Endothelial cell of hepatic sinusoid (primary cell): Measurements from ENCODE around the gene NCKAP5.

ENCODE experiments used
- in situ Hi-C: cut with HindIII; loops from 2 replicates; pipeline ENCODE4 v1.10.0; 2017; ENCODE audit warnings: low sequenced_read_pairs

Gene NCKAP5

GRCh38 chr2:133360190-133360589 lies 208.1 kb downstream of the NCKAP5 start:
- in situ Hi-C loops: no loop called here

DNA sequence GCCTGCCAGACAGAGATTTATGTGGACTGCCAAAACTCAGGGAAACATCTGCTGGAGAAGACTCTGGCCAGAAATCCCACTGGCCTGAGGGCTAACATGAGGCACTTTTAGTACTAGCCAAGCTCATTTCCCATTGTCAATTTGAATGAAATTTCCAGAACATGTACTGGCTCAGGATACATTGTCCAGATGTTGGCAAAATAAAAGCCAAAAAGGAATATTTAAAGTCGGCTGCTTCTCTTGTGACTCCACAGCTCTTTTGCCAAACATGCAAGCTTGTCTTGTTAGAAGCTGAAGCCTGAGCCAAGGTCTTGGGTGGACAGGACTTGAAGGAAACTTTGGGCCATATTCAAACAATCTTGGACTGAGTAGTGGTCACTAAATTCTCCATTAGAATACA lies 215.5 kb downstream of the NCKAP5 start:
- in situ Hi-C loops: loop anchor here (5.0 kb wide), 1 partner anchor 100 kb away; no protein-coding TSS in a partner anchor

DNA sequence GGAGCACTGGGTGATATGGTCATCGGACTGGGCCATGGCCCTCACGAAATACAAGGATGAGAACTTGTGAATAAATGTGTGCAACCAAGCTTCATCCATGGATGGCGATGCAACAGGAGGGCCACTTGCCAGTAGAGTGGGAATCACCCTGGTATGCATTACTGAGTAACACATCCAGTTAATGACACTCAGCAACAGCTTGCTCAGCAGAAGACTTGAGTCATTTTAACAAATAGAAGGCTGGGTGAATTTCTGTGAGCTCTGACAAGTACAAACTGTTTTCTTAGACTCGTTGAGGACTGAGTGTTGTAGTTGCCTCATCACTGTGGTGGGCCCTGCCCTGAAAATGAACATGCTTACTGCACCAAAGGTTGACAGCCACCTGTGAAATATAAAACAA lies 221.6 kb downstream of the NCKAP5 start:
- in situ Hi-C loops: no loop called here

GRCh38 chr2:133345638-133346037 lies 222.6 kb downstream of the NCKAP5 start:
- in situ Hi-C loops: no loop called here

DNA sequence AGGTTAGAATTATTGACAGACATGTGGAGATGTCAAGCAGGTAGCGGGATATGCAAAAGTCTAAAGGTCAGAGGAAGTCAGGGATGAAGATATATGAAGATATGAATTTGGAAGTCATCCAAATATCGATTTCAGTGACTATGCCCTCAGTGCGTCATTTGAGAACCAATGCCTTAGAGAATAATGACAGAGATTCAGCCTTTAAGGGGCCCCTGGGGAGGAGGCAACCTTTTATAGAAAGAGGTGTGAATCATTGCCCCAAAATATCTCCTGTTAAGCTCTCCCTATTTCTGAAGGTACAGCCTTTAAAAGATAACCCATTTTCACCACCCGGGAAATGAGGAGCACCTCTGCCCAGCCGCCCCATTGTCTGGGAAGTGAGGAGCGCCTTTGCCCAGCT lies 223.4 kb downstream of the NCKAP5 start:
- in situ Hi-C loops: no loop called here

DNA sequence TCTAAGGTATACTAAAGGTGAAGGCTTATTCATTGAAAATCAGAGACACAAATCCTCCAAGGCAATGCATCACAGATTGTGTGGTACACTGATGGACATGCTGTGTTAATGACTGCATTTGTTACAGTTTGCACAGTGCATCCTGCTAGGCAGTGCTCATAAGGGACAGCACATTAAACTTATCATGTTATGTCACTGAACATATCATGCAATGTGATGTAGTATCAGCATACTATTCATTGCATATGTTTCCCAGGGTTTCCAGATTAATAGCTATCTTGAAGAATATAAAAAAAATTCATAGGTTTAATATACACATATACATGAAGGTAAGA lies 225.3 kb downstream of the NCKAP5 start:
- in situ Hi-C loops: no loop called here

- in situ Hi-C loops: no loop called here
Measured at GRCh38 chr2:133342286-133343017, 225.8 kb downstream of the NCKAP5 start.

GRCh38 chr2:133341575-133341974 lies 226.7 kb downstream of the NCKAP5 start:
- in situ Hi-C loops: no loop called here

GRCh38 chr2:133338224-133338623 lies 230.0 kb downstream of the NCKAP5 start:
- in situ Hi-C loops: no loop called here

DNA sequence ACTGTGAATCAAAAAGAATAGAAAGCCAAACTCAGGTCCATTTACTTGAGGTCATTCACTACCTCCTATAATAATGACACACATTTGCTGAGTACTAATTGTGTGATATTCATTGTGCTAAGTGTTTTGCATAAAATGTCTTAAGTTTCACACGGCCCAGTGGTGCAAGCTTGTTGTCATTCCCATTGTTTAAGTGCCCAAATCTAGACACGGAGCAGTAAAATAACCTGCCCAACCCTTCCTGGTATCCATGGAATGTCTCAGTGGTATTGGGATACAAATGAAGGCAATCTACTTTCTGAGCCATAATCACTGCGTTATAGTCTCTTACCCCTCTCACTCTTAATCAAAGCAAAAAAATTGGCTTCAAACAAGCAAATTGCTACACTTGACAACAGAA lies 233.3 kb downstream of the NCKAP5 start:
- in situ Hi-C loops: no loop called here

DNA sequence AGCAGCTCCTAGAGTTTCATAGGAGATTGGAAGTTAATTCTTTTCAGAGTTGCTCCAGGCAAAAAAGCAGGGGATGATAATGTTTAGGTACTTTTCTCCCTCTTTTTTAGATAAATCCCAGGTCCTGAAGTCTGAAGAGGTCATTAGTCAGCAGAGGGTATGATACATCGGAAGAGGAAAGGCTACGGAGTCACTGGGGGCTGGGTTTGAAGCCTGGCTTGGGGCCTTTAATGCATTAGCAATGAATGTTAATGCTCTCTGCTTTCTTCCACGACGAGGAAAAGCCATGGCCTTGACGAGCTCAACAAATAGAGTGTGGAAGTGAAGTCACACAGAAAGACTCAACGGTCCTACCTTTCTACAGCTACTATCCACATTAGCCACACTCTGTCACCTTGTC lies 235.1 kb downstream of the NCKAP5 start:
- in situ Hi-C loops: no loop called here

- in situ Hi-C loops: no loop called here
Measured at GRCh38 chr2:133331436-133331835, 236.8 kb downstream of the NCKAP5 start.

- in situ Hi-C loops: no loop called here
Measured at GRCh38 chr2:133326652-133327397, 241.4 kb downstream of the NCKAP5 start.

GRCh38 chr2:133324150-133324561 lies 244.1 kb downstream of the NCKAP5 start:
- in situ Hi-C loops: no loop called here

DNA sequence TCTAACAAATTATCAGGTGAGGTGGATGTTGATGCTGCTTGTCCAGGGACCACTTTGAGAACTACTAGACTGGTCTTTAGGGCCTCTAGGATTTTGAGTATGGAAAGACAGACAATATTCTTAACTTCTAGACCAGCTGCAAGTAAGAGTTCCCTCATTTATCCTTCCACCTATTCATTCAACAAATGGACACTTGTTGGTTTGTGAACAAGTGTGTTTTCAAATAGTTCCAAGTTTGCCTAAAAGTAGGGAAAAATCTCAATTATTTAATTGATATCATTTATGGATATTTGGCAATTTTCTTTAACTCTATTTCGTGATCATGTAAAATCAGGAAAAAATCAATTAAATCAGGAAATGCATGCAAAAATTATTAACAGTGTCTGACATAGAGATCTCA lies 245.4 kb downstream of the NCKAP5 start:
- in situ Hi-C loops: no loop called here

DNA sequence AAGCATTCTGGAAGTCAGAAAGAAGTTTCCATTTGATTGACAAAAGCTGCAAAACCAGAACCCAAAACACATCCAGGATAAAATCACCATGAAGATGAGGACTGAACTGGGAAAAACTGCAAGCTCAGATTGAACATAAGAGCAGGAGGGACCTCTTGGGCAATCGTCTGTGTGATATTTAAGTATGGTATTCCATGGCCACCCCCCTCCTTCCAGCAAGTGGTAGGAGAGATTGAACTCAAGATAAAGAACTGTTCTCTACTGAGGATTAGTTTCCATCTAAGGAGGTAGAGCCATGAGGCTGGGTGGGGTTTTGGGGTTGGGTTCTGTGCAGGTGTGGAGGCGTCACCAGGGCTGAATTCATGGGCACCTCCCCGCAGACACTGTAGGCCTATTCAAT lies 251.1 kb downstream of the NCKAP5 start:
- in situ Hi-C loops: no loop called here

GRCh38 chr2:133316557-133316956 lies 251.7 kb downstream of the NCKAP5 start:
- in situ Hi-C loops: no loop called here

GRCh38 chr2:133315280-133315679 lies 253.0 kb downstream of the NCKAP5 start:
- in situ Hi-C loops: no loop called here

- in situ Hi-C loops: no loop called here
Measured at GRCh38 chr2:133314795-133315194, 253.5 kb downstream of the NCKAP5 start.

- in situ Hi-C loops: no loop called here
Measured at GRCh38 chr2:133312038-133312729, 256.1 kb downstream of the NCKAP5 start.

- in situ Hi-C loops: no loop called here
Measured at GRCh38 chr2:133306236-133306635, 262.0 kb downstream of the NCKAP5 start.

- in situ Hi-C loops: no loop called here
Measured at GRCh38 chr2:133304344-133304743, 263.9 kb downstream of the NCKAP5 start.
